Esophagus squamous epithelium (tissue), 4 donors: ENCODE data around the gene STX1A.

Experiments
- POLR2A ChIP-seq, 4 donors: fragments of 450-650 bp; IDR thresholded peaks; one replicate each; pipeline ENCODE4 v1.6.1; 2017; ENCODE audit warnings: antibody characterized with exemption in 4 of 4, mild to moderate bottlenecking in 4 of 4, moderate library complexity in 3 of 4
- TF ChIP-seq, protein P1 (sequence below), 6 experiments: fragments of 450-650 bp in 4 of 6; fragments of 200-600 bp in 2 of 6; sonication (generic) in 2 of 6; IDR thresholded peaks; one replicate each; pipeline ENCODE4 v1.5.1; 2016 to 2019; ENCODE audit warnings: antibody characterized with exemption in 6 of 6, mild to moderate bottlenecking in 4 of 6, moderate library complexity in 4 of 6

DNA sequence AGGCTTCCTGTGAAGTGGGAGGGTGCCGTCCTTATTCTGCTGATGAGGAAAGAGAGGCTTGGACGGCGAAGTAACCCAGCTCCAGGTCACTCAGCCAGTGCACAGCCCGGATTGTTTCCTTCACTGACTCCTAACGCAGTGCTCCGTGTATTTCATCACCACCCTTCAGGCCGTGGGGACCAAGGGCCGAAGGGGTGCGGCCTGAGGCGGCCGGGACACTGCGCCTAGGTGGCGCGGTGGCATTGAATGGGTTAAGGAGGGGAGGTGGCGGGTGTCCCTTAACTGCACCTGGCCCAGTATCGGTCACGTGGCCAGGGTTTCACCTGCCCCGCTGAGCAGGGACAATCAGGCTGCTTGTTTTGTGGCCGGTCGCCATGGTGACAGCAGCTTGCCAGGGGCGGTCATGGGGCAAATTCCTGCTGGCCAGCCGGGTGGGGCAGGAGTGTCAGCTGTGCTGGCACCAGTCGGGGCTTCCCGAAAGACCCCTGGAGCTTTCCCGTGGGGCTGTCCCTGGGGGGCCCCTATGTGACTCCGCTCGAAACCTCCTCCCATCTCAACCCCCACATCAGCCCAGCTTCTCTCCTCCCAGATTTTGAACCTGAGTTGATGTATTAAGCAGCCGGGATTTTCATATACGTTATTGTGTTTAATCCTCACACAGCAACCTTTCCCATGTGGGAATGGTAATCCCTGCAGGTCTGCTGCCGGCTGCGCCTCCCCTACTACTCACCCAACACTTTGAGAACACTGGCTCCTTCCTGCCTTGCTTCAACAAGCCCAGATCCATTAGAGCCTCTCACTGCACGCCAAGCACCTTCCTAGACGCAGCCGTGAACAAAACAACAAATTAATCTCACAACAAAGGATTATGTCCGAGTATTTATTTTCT is 23.5 kb upstream of the STX1A start:
- TF ChIP-seq, protein P1, sequence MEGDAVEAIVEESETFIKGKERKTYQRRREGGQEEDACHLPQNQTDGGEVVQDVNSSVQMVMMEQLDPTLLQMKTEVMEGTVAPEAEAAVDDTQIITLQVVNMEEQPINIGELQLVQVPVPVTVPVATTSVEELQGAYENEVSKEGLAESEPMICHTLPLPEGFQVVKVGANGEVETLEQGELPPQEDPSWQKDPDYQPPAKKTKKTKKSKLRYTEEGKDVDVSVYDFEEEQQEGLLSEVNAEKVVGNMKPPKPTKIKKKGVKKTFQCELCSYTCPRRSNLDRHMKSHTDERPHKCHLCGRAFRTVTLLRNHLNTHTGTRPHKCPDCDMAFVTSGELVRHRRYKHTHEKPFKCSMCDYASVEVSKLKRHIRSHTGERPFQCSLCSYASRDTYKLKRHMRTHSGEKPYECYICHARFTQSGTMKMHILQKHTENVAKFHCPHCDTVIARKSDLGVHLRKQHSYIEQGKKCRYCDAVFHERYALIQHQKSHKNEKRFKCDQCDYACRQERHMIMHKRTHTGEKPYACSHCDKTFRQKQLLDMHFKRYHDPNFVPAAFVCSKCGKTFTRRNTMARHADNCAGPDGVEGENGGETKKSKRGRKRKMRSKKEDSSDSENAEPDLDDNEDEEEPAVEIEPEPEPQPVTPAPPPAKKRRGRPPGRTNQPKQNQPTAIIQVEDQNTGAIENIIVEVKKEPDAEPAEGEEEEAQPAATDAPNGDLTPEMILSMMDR (IDR thresholded peaks at IDR 0.05), result no peak
- TF ChIP-seq POLR2A (IDR thresholded peaks at IDR 0.05), result peak in 1 of 4 donors; percentile 29
